Mesendoderm (in vitro differentiated cells): Measurements from ENCODE around the gene AP2A2.
"Not testable (repeated sequence)": the region's sequence is repeated elsewhere in the genome, so short reads cannot be mapped to it uniquely, and the experiment has no call there.

Source experiments
- DNase-seq: peaks from one replicate; pipeline ENCODE4 v3.0.0; 2013
- H2AK5ac ChIP-seq: 2 replicates; pipeline ENCODE4 v1.6.1; 2013; ENCODE audit warnings: low read length, inconsistent platforms
- H2BK120ac ChIP-seq: 2 replicates; pipeline ENCODE4 v1.6.1; 2013; ENCODE audit warnings: low read depth, mild to moderate bottlenecking, low read length, moderate library complexity, mixed read lengths
- H2BK15ac ChIP-seq: replicated peaks from 2 replicates; pipeline ENCODE4 v1.6.1; 2013; ENCODE audit warnings: low read depth, mild to moderate bottlenecking, moderate library complexity
- H2BK5ac ChIP-seq: 2 replicates; pipeline ENCODE4 v1.6.1; 2013; ENCODE audit warnings: low read length, inconsistent platforms
- H3K18ac ChIP-seq: 2 replicates; pipeline ENCODE4 v1.6.1; 2013; ENCODE audit warnings: mild to moderate bottlenecking, low read length, mixed read lengths
- H3K23ac ChIP-seq: one replicate; pipeline ENCODE4 v1.6.1; 2013; ENCODE audit warnings: low read length
- H3K27ac ChIP-seq: 2 replicates; pipeline ENCODE4 v1.5.1; 2013; ENCODE audit warnings: low read depth, mild to moderate bottlenecking, inconsistent platforms, low read length, moderate library complexity
- H3K27me3 ChIP-seq: 2 replicates; pipeline ENCODE4 v1.6.1; 2013; ENCODE audit warnings: low read length, control low read depth, mild to moderate bottlenecking, inconsistent platforms; ENCODE audit not compliant: insufficient read depth, poor library complexity
- H3K36me3 ChIP-seq: 2 replicates; pipeline ENCODE4 v1.6.1; 2013; ENCODE audit warnings: low read length, inconsistent platforms; ENCODE audit not compliant: control insufficient read depth, insufficient read depth
- H3K4ac ChIP-seq: one replicate; pipeline ENCODE4 v1.6.1; 2013; ENCODE audit warnings: low read depth, mild to moderate bottlenecking, low read length, moderate library complexity
- H3K4me1 ChIP-seq: 2 replicates; pipeline ENCODE4 v1.6.1; 2013; ENCODE audit warnings: low read depth, low read length, inconsistent platforms; ENCODE audit not compliant: control insufficient read depth
- H3K4me2 ChIP-seq: 2 replicates; pipeline ENCODE4 v1.6.1; 2013; ENCODE audit warnings: low read length
- H3K4me3 ChIP-seq: 2 replicates; pipeline ENCODE4 v1.5.1; 2013; ENCODE audit warnings: mild to moderate bottlenecking, low read length
- H3K56ac ChIP-seq: one replicate; pipeline ENCODE4 v1.6.1; 2013; ENCODE audit warnings: low read length
- H3K79me1 ChIP-seq: 2 replicates; pipeline ENCODE4 v1.6.1; 2013; ENCODE audit warnings: low read length, inconsistent platforms
- H3K79me2 ChIP-seq: 2 replicates; pipeline ENCODE4 v1.6.1; 2013; ENCODE audit warnings: mild to moderate bottlenecking, low read length; ENCODE audit not compliant: control insufficient read depth, insufficient read depth
- H3K9ac ChIP-seq: 2 replicates; pipeline ENCODE4 v1.6.1; 2013; ENCODE audit warnings: low read length, inconsistent platforms
- H4K5ac ChIP-seq: one replicate; pipeline ENCODE4 v1.6.1; 2013; ENCODE audit warnings: low read length
- H4K8ac ChIP-seq: one replicate; pipeline ENCODE4 v1.6.1; 2013; ENCODE audit warnings: low read depth, mild to moderate bottlenecking, control low read depth, low read length, moderate library complexity
- WGBS: extraction: QIAGEN DNeasy Blood & Tissue Kit; methylation state at CpG from one replicate; pipeline ENCODE4 v1.1.7; 2013; ENCODE audit warnings: low lambda C conversion rate, missing lambda C conversion rate; ENCODE audit not compliant: insufficient coverage; ENCODE audit errors: extremely low coverage; 5-methylcytosine and 5-hydroxymethylcytosine counted together

Gene AP2A2

GRCh38 chr11:1014276-1014675 lies 88.6 kb downstream of the AP2A2 start:
- Histone ChIP-seq H3K27ac (no peak overlapping the region), H3K18ac (no peak overlapping the region), H4K5ac (no peak overlapping the region), H3K56ac (no peak overlapping the region), H2BK15ac (no peak overlapping the region), H2BK5ac (no peak overlapping the region), H3K23ac (no peak overlapping the region), H3K4me2 (no peak overlapping the region), H2BK120ac (no peak overlapping the region), H3K4me3 (no peak overlapping the region), H2AK5ac (no peak overlapping the region), H3K4ac (no peak overlapping the region), H3K27me3 (no peaks in the 10 kb centered on the region), H4K8ac (no peak overlapping the region), H3K36me3 (peaks cover 10% of the 10 kb centered on the region), H3K9ac (no peak overlapping the region), H3K4me1 (no peaks in the 10 kb centered on the region), H3K79me2 (no peaks in the 10 kb centered on the region), H3K79me1 (peaks cover 11% of the 10 kb centered on the region)
- no CpG with 5 or more reads among the region's 14 CpGs for WGBS
- no peak for DNase-seq

- Histone ChIP-seq H3K56ac (no peak overlapping the region), H4K8ac (no peak overlapping the region), H3K4me3 (no peak overlapping the region), H3K4ac (no peak overlapping the region), H2AK5ac (no peak overlapping the region), H3K79me1 (peaks cover 11% of the 10 kb centered on the region), H3K79me2 (no peaks in the 10 kb centered on the region), H3K18ac (no peak overlapping the region), H3K4me1 (no peaks in the 10 kb centered on the region), H3K36me3 (peaks cover 6% of the 10 kb centered on the region), H4K5ac (no peak overlapping the region), H2BK15ac (no peak overlapping the region), H3K4me2 (no peak overlapping the region), H2BK120ac (no peak overlapping the region), H3K27ac (no peak overlapping the region), H3K9ac (no peak overlapping the region), H2BK5ac (no peak overlapping the region), H3K27me3 (no peaks in the 10 kb centered on the region), H3K23ac (no peak overlapping the region)
- WGBS, result no CpG with 5 or more reads among the region's 7 CpGs
- DNase-seq, result no peak
These were observed 89.4 kb downstream of the AP2A2 start for GRCh38 chr11:1015064-1015463.

DNA sequence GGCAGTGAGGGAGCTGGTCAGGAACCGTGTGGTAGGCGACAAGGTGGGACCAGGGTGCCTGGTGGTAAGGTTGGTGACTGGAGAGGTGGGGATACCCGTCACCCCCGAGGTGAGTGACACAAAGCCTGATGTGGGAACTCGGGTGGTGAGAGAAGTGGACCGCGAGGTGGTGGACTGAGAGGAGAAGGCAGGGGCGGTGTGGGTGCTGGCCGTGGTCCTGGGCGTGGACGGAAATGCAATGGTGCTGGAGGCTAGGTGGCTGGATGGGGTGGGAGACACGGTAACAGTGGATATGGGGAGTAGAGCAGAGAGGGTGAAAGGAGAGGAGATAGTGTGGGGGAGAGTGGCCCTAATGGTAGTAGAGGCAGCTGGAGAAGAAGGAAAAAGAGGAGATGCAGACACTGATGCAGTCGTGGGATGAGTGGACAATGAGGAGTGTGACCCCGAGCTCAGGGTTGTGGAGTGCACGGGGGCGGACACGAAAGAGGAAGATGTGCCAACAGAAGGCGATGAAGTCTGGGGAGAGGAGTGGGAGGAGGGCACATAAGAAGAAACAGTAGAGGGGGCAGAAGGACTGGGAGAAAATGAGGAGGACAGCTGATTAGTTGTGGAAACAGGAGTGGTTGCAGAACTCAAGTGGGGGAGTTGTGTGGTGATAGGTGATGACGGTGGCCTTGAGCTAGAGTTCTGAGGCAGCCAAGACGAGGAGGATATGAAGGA lies 90.3 kb downstream of the AP2A2 start:
- Histone ChIP-seq H4K5ac (no peak overlapping the region), H3K9ac (no peak overlapping the region), H3K36me3 (peaks cover 4% of the 10 kb centered on the region), H3K18ac (no peak overlapping the region), H2BK120ac (no peak overlapping the region), H3K23ac (no peak overlapping the region), H3K4me2 (no peak overlapping the region), H3K56ac (no peak overlapping the region), H3K27ac (no peak overlapping the region), H3K4me1 (no peaks in the 10 kb centered on the region), H2AK5ac (no peak overlapping the region), H3K4ac (no peak overlapping the region), H2BK5ac (no peak overlapping the region), H3K27me3 (no peaks in the 10 kb centered on the region), H3K79me1 (peaks cover 11% of the 10 kb centered on the region), H3K79me2 (no peaks in the 10 kb centered on the region), H3K4me3 (no peak overlapping the region), H2BK15ac (no peak overlapping the region), H4K8ac (no peak overlapping the region)
- no peak for DNase-seq
- WGBS, result no CpG with 5 or more reads among the region's 20 CpGs

GRCh38 chr11:1016610-1017126 lies 91.0 kb downstream of the AP2A2 start:
- not testable (repeated sequence) for H3K9ac ChIP-seq, H3K36me3 ChIP-seq, H4K5ac ChIP-seq, H3K56ac ChIP-seq, H2BK5ac ChIP-seq, H3K27ac ChIP-seq, H3K27me3 ChIP-seq, H2BK15ac ChIP-seq, H2AK5ac ChIP-seq, H3K4ac ChIP-seq, H3K18ac ChIP-seq, H4K8ac ChIP-seq, H3K23ac ChIP-seq, DNase-seq, H2BK120ac ChIP-seq, H3K79me2 ChIP-seq, H3K4me2 ChIP-seq, H3K4me1 ChIP-seq
- Histone ChIP-seq H3K79me1 (peaks cover 11% of the 10 kb centered on the region), H3K4me3 (peak overlapping the region; percentile 2)
- 100% methylated on average over 1 of the region's 7 CpGs for WGBS

DNA sequence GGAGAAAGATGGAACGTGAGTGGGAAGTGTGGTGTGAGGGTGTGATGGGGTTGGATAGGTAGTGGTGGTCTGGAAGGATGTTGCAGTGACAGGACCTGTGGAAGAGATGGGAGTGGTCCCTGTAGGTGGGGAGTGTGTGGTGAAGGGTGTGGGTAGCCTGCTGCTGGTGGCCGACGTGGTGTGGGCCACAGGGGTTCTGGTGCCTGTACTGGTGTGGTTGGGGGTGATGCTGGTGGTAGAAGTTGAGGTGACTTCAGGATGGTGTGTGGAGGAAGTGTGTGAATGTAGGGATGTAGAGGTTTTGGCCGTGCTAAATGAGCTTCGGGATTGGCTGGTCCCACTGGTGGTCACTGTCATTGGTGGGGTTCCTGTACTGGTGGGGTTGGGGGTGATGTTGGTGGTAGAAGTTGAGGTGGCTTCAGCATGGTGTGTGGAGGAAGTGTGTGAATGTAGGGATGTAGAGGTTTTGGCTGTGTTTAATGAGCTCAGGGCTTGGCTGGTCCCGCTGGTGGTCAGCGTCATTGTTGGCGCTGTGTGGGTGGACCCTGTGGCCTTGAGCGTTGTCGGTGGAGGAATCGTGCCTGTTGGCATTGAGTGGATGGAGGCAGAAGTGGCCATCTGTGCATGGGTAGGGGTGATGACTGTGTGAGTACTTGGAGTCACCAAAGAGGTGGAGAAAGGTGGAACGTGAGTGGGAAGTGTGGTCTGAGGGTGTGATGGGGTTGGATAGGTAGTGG lies 91.8 kb downstream of the AP2A2 start:
- Histone ChIP-seq H3K36me3 (no peaks in the 10 kb centered on the region), H4K5ac (no peak overlapping the region), H3K4me2 (no peak overlapping the region), H3K4ac (no peak overlapping the region), H3K56ac (no peak overlapping the region), H3K9ac (no peak overlapping the region), H4K8ac (no peak overlapping the region), H2AK5ac (no peak overlapping the region), H3K18ac (no peak overlapping the region), H3K27ac (no peak overlapping the region), H3K23ac (no peak overlapping the region), H3K4me1 (no peaks in the 10 kb centered on the region), H3K79me2 (no peaks in the 10 kb centered on the region), H3K27me3 (no peaks in the 10 kb centered on the region), H2BK5ac (no peak overlapping the region), H3K4me3 (peak overlapping the region; percentile 2), H3K79me1 (peaks cover 11% of the 10 kb centered on the region), H2BK15ac (no peak overlapping the region), H2BK120ac (no peak overlapping the region)
- 100% methylated on average over 1 of the region's 12 CpGs for WGBS
- no peak for DNase-seq
